Astrocyte (in vitro differentiated cells and primary cell): ENCODE results near the gene GXYLT1. TPM values are rescaled to one million over a fixed set of nuclear protein-coding genes. Genes with fewer than 3 reads are reported as not detected.

Experiments used
- DNase-seq: peaks from one replicate; pipeline ENCODE4 v3.0.0-alpha.2; 2010; ENCODE audit warnings: low read depth
- FAIRE-seq: peaks from 2 replicates; lab custom pipeline; 2011; peaks lifted over from hg19 to GRCh38; lab: Jason Lieb, UNC
- H2AFZ ChIP-seq: 2 replicates; pipeline ENCODE4 v1.6.0; 2012; ENCODE audit warnings: low read depth, low read length, inconsistent platforms
- H3K27ac ChIP-seq: 2 replicates; pipeline ENCODE4 v1.5.1; 2011; ENCODE audit warnings: low read depth, low read length, inconsistent platforms
- H3K27me3 ChIP-seq: 2 replicates; pipeline ENCODE4 v1.6.0; 2011; ENCODE audit warnings: low read length, inconsistent platforms; ENCODE audit not compliant: insufficient read depth
- H3K36me3 ChIP-seq: 2 replicates; pipeline ENCODE4 v1.5.1; 2011; ENCODE audit warnings: low read length, inconsistent platforms; ENCODE audit not compliant: insufficient read depth
- H3K4me1 ChIP-seq: 2 replicates; pipeline ENCODE4 v1.5.1; 2011; ENCODE audit warnings: low read length, inconsistent platforms; ENCODE audit not compliant: insufficient read depth
- H3K4me2 ChIP-seq: 2 replicates; pipeline ENCODE4 v1.6.0; 2012; ENCODE audit warnings: low read length, inconsistent platforms
- H3K4me3 ChIP-seq: 2 replicates; pipeline ENCODE4 v1.5.1; 2011; ENCODE audit warnings: low read depth, mild to moderate bottlenecking, low read length, inconsistent platforms; ENCODE audit not compliant: insufficient read depth
- H3K79me2 ChIP-seq: 2 replicates; pipeline ENCODE4 v1.6.0; 2012; ENCODE audit warnings: mild to moderate bottlenecking, low read length, inconsistent platforms; ENCODE audit not compliant: insufficient read depth
- H3K9ac ChIP-seq: 2 replicates; pipeline ENCODE4 v1.6.0; 2012; ENCODE audit warnings: mild to moderate bottlenecking, low read length, inconsistent platforms
- H3K9me3 ChIP-seq: 2 replicates; pipeline ENCODE4 v1.5.1; 2012; ENCODE audit warnings: low read depth, mild to moderate bottlenecking, low read length, inconsistent platforms; ENCODE audit not compliant: insufficient read depth
- H4K20me1 ChIP-seq: 2 replicates; pipeline ENCODE4 v1.6.0; 2012; ENCODE audit warnings: low read length, inconsistent platforms; ENCODE audit not compliant: insufficient read depth
- H3K27ac Mint-ChIP-seq: one replicate; pipeline ENCODE4 v1.8.0; 2021; ENCODE audit warnings: mild to moderate bottlenecking, mixed read lengths; ENCODE audit not compliant: unreplicated experiment
- H3K27me3 Mint-ChIP-seq: one replicate; pipeline ENCODE4 v1.8.0; 2021; ENCODE audit warnings: low read depth, mixed read lengths; ENCODE audit not compliant: unreplicated experiment
- H3K36me3 Mint-ChIP-seq: one replicate; pipeline ENCODE4 v1.8.0; 2021; ENCODE audit warnings: low read depth, mixed read lengths; ENCODE audit not compliant: unreplicated experiment
- H3K4me1 Mint-ChIP-seq: one replicate; pipeline ENCODE4 v1.8.0; 2021; ENCODE audit warnings: low read depth, mixed read lengths; ENCODE audit not compliant: unreplicated experiment
- H3K4me3 Mint-ChIP-seq: one replicate; pipeline ENCODE4 v1.8.0; 2021; ENCODE audit warnings: mild to moderate bottlenecking, moderate library complexity, mixed read lengths; ENCODE audit not compliant: unreplicated experiment
- H3K9me3 Mint-ChIP-seq: one replicate; pipeline ENCODE4 v1.8.0; 2021; ENCODE audit warnings: mild to moderate bottlenecking, mixed read lengths; ENCODE audit not compliant: unreplicated experiment
- CTCF ChIP-seq: IDR thresholded peaks from 2 replicates; pipeline ENCODE4 v1.5.1; 2011; ENCODE audit warnings: low read depth, mild to moderate bottlenecking, inconsistent platforms, low read length, moderate library complexity; ENCODE audit not compliant: insufficient read depth
- EZH2 ChIP-seq: IDR thresholded peaks from 2 replicates; pipeline ENCODE4 v1.6.1; 2012; ENCODE audit warnings: mild to moderate bottlenecking, low read length, inconsistent platforms; ENCODE audit not compliant: insufficient read depth
- total RNA-seq: library from RNA; stranded (reverse); gene quantifications from 2 replicates; pipeline ENCODE4 v1.2.1, GENCODE V29; 2021

Gene GXYLT1
- total RNA-seq, 1 donor from 2014 or later: 23.1 TPM

- H3K9me3 Mint-ChIP-seq: no peaks in the 10 kb centered on the region
- Histone ChIP-seq H3K27ac (no peak overlapping the region), H3K4me1 (no peaks in the 10 kb centered on the region), H3K9me3 (no peaks in the 10 kb centered on the region), H3K9ac (no peak overlapping the region), H3K79me2 (no peaks in the 10 kb centered on the region), H3K4me2 (no peak overlapping the region), H2AFZ (no peak overlapping the region), H3K36me3 (no peaks in the 10 kb centered on the region), H3K4me3 (no peak overlapping the region), H4K20me1 (no peaks in the 10 kb centered on the region), H3K27me3 (no peaks in the 10 kb centered on the region)
- TF ChIP-seq CTCF (no peak), EZH2 (no peak)
- H3K36me3 Mint-ChIP-seq: peaks cover 6% of the 10 kb centered on the region
- FAIRE-seq (no peak), DNase-seq (no peak)
- no peaks in the 10 kb centered on the region for H3K27me3 Mint-ChIP-seq
- no peak overlapping the region for H3K27ac Mint-ChIP-seq
- no peaks in the 10 kb centered on the region for H3K4me1 Mint-ChIP-seq
- no peak overlapping the region for H3K4me3 Mint-ChIP-seq
Measured at GRCh38 chr12:42099433-42099832, 45.2 kb downstream of the GXYLT1 start.

GRCh38 chr12:42097971-42098370 lies 46.7 kb downstream of the GXYLT1 start:
- Mint-ChIP-seq H3K27me3 (no peaks in the 10 kb centered on the region), H3K36me3 (peaks cover 6% of the 10 kb centered on the region), H3K4me3 (no peak overlapping the region), H3K9me3 (no peaks in the 10 kb centered on the region), H3K27ac (no peak overlapping the region), H3K4me1 (no peaks in the 10 kb centered on the region)
- Histone ChIP-seq H3K4me1 (no peaks in the 10 kb centered on the region), H3K27ac (no peak overlapping the region), H3K9ac (no peak overlapping the region), H4K20me1 (no peaks in the 10 kb centered on the region), H3K9me3 (no peaks in the 10 kb centered on the region), H2AFZ (peak overlapping the region; percentile 0), H3K4me3 (no peak overlapping the region), H3K79me2 (no peaks in the 10 kb centered on the region), H3K36me3 (no peaks in the 10 kb centered on the region), H3K27me3 (no peaks in the 10 kb centered on the region), H3K4me2 (no peak overlapping the region)
- DNase-seq (no peak), FAIRE-seq (no peak)
- no peak for TF ChIP-seq EZH2
- no peak for TF ChIP-seq CTCF

DNA sequence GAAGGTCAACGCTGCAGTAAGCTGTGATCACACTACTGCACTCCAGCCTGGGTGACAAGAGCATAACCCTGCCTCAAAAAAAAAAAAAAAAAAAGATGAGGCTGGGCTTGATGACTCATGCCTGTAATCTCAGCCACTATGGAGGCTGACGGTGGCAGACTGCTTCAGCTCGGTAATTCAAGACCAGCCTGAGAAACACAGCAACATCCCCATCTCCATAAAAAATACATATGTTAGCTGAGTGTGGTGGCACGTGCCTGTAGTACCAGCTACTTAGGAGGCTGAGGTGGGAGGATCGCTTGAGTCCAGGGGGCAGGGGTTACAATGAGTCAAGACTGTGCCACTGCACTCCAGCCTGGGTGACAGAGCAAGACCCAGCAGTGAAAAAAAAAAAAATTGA lies 50.4 kb downstream of the GXYLT1 start:
- H3K4me1 ChIP-seq: peaks cover 19% of the 10 kb centered on the region
- no peaks in the 10 kb centered on the region for H4K20me1 ChIP-seq
- no peak overlapping the region for H3K4me3 Mint-ChIP-seq
- H3K27ac Mint-ChIP-seq: peak overlapping the region; percentile 86
- H3K27me3 ChIP-seq: no peaks in the 10 kb centered on the region
- H3K27me3 Mint-ChIP-seq: no peaks in the 10 kb centered on the region
- H3K4me2 ChIP-seq: peak overlapping the region; percentile 43
- FAIRE-seq (no peak), DNase-seq (peak; percentile 68)
- H3K4me3 ChIP-seq: no peak overlapping the region
- H3K9ac ChIP-seq: no peak overlapping the region
- TF ChIP-seq EZH2 (no peak), CTCF (no peak)
- peaks cover 27% of the 10 kb centered on the region for H3K4me1 Mint-ChIP-seq
- H3K36me3 ChIP-seq: no peaks in the 10 kb centered on the region
- H3K36me3 Mint-ChIP-seq: peaks cover 6% of the 10 kb centered on the region
- no peaks in the 10 kb centered on the region for H3K9me3 ChIP-seq
- H3K79me2 ChIP-seq: no peaks in the 10 kb centered on the region
- no peaks in the 10 kb centered on the region for H3K9me3 Mint-ChIP-seq
- no peak overlapping the region for H2AFZ ChIP-seq
- no peak overlapping the region for H3K27ac ChIP-seq
